ENCODE results near the gene BARHL1.

DNA sequence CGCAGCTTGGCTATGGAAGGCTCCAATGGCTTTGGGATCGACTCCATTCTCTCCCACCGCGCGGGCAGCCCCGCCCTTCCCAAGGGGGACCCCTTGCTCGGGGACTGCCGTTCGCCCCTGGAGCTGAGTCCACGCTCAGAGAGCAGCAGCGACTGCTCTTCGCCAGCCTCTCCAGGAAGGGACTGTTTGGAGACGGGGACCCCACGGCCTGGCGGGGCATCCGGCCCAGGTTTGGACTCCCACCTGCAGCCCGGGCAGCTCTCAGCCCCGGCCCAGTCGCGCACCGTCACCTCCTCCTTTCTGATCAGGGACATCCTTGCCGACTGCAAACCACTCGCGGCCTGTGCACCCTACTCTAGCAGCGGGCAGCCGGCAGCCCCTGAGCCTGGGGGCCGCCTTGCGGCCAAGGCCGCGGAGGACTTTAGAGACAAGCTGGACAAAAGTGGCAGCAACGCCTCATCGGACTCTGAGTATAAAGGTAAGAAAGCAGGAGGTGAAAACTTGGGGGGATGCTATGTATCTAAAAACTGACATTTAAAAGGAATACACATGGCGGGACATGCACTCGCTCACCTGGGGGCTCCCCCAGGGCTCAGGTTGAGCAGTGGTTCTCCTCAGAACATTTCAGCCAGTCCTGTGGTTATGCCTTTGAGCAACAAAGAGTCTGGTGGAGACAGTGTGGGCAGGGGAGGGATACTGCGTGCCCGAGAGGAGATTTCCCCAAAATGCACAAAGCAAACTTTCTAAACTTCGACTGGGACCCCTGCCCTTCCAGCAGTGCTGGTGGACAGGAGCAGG, 579 bp downstream of the BARHL1 start:
- TF ChIP-seq CEBPB (IDR thresholded peaks at IDR 0.05) (no peak), EP300 (IDR thresholded peaks at IDR 0.05) (no peak), POLR2A (IDR thresholded peaks at IDR 0.05; ENCODE audit: low read length) (no peak)
- TF ChIP-seq, protein P1, sequence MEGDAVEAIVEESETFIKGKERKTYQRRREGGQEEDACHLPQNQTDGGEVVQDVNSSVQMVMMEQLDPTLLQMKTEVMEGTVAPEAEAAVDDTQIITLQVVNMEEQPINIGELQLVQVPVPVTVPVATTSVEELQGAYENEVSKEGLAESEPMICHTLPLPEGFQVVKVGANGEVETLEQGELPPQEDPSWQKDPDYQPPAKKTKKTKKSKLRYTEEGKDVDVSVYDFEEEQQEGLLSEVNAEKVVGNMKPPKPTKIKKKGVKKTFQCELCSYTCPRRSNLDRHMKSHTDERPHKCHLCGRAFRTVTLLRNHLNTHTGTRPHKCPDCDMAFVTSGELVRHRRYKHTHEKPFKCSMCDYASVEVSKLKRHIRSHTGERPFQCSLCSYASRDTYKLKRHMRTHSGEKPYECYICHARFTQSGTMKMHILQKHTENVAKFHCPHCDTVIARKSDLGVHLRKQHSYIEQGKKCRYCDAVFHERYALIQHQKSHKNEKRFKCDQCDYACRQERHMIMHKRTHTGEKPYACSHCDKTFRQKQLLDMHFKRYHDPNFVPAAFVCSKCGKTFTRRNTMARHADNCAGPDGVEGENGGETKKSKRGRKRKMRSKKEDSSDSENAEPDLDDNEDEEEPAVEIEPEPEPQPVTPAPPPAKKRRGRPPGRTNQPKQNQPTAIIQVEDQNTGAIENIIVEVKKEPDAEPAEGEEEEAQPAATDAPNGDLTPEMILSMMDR (IDR thresholded peaks at IDR 0.05): no peak
